Thyroid gland (tissue), 4 donors: ENCODE measurements around the gene OTOG. TPM values are rescaled to one million over a fixed set of nuclear protein-coding genes. Genes with fewer than 3 reads are reported as not detected.

Source experiments
- DNase-seq, 2 donors: peaks; one replicate each; pipeline ENCODE4 v3.0.0-alpha.2; 2019
- H3K27ac ChIP-seq, 3 donors: fragments of 200-600 bp; sonication (generic); 1 replicate in 2 of 3; 2 replicates in 1 of 3; pipeline ENCODE4 v1.5.1; 2016 to 2019; ENCODE audit warnings: mild to moderate bottlenecking in 1 of 3, moderate library complexity in 1 of 3
- H3K27me3 ChIP-seq: fragments of 200-600 bp; sonication (generic); one replicate; pipeline ENCODE4 v1.5.1; 2019
- H3K36me3 ChIP-seq, 2 donors: fragments of 200-600 bp; sonication (generic); one replicate each; pipeline ENCODE4 v1.5.1; 2016 to 2019
- H3K4me1 ChIP-seq, 2 donors: fragments of 200-600 bp; sonication (generic); one replicate each; pipeline ENCODE4 v1.5.1; 2017 to 2019
- H3K4me3 ChIP-seq, 3 donors: fragments of 200-600 bp; sonication (generic); replicated peaks in 1 of 3; 1 replicate in 2 of 3; 2 replicates in 1 of 3; pipeline ENCODE4 v1.5.1; 2016; ENCODE audit warnings: mild to moderate bottlenecking in 1 of 3
- H3K9me3 ChIP-seq: fragments of 200-600 bp; sonication (generic); one replicate; pipeline ENCODE4 v1.5.1; 2017
- CTCF ChIP-seq, 6 experiments: fragments of 200-600 bp in 3 of 6; fragments of 450-650 bp in 3 of 6; sonication (generic) in 3 of 6; IDR thresholded peaks; one replicate each; pipeline ENCODE4 v1.5.1; 2016 to 2019; ENCODE audit warnings: antibody characterized with exemption in 6 of 6, mild to moderate bottlenecking in 2 of 6, inconsistent platforms in 1 of 6, moderate library complexity in 1 of 6
- POLR2A ChIP-seq, 2 donors: fragments of 450-650 bp; IDR thresholded peaks; one replicate each; pipeline ENCODE4 v1.6.1; 2017; ENCODE audit warnings: antibody characterized with exemption in 2 of 2, mild to moderate bottlenecking in 2 of 2, moderate library complexity in 1 of 2
- WGBS, 2 donors: methylation state at CpG; one replicate each; pipeline ENCODE4 v1.1.5; 2017; 5-methylcytosine and 5-hydroxymethylcytosine counted together
- intact Hi-C: fragments of 100-400 bp; cut with DNase I; formaldehyde crosslinking; loops from one replicate; pipeline ENCODE4 v1.15.1; 2023
- total RNA-seq, 4 donors: library from RNA; depleted of rRNA; stranded (reverse); fragments of >200 nt; gene quantifications; one replicate each; pipeline ENCODE4 v1.2.3, GENCODE V29; 2016

The OTOG gene
- total RNA-seq, 4 donors from 2014 or later = not detected

GRCh38 chr11:17553249-17553546, 6.1 kb downstream of the OTOG start:
- TF ChIP-seq POLR2A (IDR thresholded peaks at IDR 0.05) (no peak), CTCF (IDR thresholded peaks at IDR 0.05) (no peak)
- no peaks in the 10 kb centered on the region for H3K4me1 ChIP-seq
- H3K9me3 ChIP-seq = no peaks in the 10 kb centered on the region
- 82 to 96% methylated on average over 4 to 6 of the region's 7 CpGs for WGBS, 2 donors
- no peak overlapping the region for H3K27ac ChIP-seq
- no peak for DNase-seq
- no peaks in the 10 kb centered on the region for H3K36me3 ChIP-seq
- no peaks in the 10 kb centered on the region for H3K27me3 ChIP-seq
- intact Hi-C loops = no loop called here
- H3K4me3 ChIP-seq = no peak overlapping the region

- Histone ChIP-seq H3K36me3 (no peaks in the 10 kb centered on the region), H3K4me1 (no peaks in the 10 kb centered on the region), H3K9me3 (no peaks in the 10 kb centered on the region), H3K27me3 (no peaks in the 10 kb centered on the region), H3K27ac (no peak overlapping the region), H3K4me3 (no peak overlapping the region)
- TF ChIP-seq CTCF (IDR thresholded peaks at IDR 0.05) (no peak), POLR2A (IDR thresholded peaks at IDR 0.05) (no peak)
- no peak for DNase-seq
- 90 to 94% methylated on average over 4 of the region's 4 CpGs for WGBS, 2 donors
- intact Hi-C loops = no loop called here
Observed at GRCh38 chr11:17554487-17554886, 7.4 kb downstream of the OTOG start.

- Histone ChIP-seq H3K36me3 (no peaks in the 10 kb centered on the region), H3K4me1 (no peaks in the 10 kb centered on the region), H3K9me3 (no peaks in the 10 kb centered on the region), H3K4me3 (no peak overlapping the region), H3K27ac (no peak overlapping the region), H3K27me3 (no peaks in the 10 kb centered on the region)
- 91 to 96% methylated on average over 8 of the region's 8 CpGs for WGBS, 2 donors
- no peak for DNase-seq
- TF ChIP-seq POLR2A (IDR thresholded peaks at IDR 0.05) (no peak), CTCF (IDR thresholded peaks at IDR 0.05) (no peak)
- intact Hi-C loops = no loop called here
Observed at GRCh38 chr11:17556999-17557398, 9.9 kb downstream of the OTOG start.

GRCh38 chr11:17558025-17558780, 11.1 kb downstream of the OTOG start:
- intact Hi-C loops = no loop called here
- 90 to 91% methylated on average over 15 of the region's 15 CpGs for WGBS, 2 donors

More at GRCh38 chr11:17558025-17558780, 11.1 kb downstream of the OTOG start:
- H3K36me3 ChIP-seq = no peaks in the 10 kb centered on the region
- peaks cover 0 to 8% of the 10 kb centered on the region in 2 donors for H3K4me1 ChIP-seq
- H3K27ac ChIP-seq = no peak overlapping the region
- DNase-seq = no peak
- TF ChIP-seq CTCF (IDR thresholded peaks at IDR 0.05) (no peak), POLR2A (IDR thresholded peaks at IDR 0.05) (no peak)
- H3K27me3 ChIP-seq = no peaks in the 10 kb centered on the region
- no peaks in the 10 kb centered on the region for H3K9me3 ChIP-seq
- no peak overlapping the region for H3K4me3 ChIP-seq
